Endometrial microvascular endothelial cells (primary cell): Measurements from ENCODE around the gene PAK1. TPM values are rescaled to one million over a fixed set of nuclear protein-coding genes. Genes with fewer than 3 reads are reported as not detected.

Experiments
- in situ Hi-C: cut with HindIII; loops from 2 replicates; pipeline ENCODE4 v1.10.0; 2017; ENCODE audit warnings: low sequenced_read_pairs, low pct_unique_long_range_greater_than_20kb; ENCODE audit errors: inconsistent ontology term
- total RNA-seq: library from RNA; depleted of rRNA; stranded (reverse); fragments of >200 nt; gene quantifications from one replicate; pipeline ENCODE4 v1.2.3, GENCODE V29; 2015; ENCODE audit errors: inconsistent ontology term

PAK1 gene
- total RNA-seq, 1 donor from 2014 or later, result 14.2 TPM

GRCh38 chr11:77446911-77447629 lies 26.8 kb downstream of the PAK1 start:
- in situ Hi-C loops, result loop anchor here (10.0 kb wide), 1 partner anchor 242 kb away; no protein-coding TSS in a partner anchor

- in situ Hi-C loops, result loop anchor here (10.0 kb wide), 1 partner anchor 239 kb away; no protein-coding TSS in a partner anchor
These were observed 29.6 kb downstream of the PAK1 start for GRCh38 chr11:77444261-77444660.

GRCh38 chr11:77442394-77443053 lies 31.4 kb downstream of the PAK1 start:
- in situ Hi-C loops, result loop anchor here (10.0 kb wide), 1 partner anchor 238 kb away; no protein-coding TSS in a partner anchor

GRCh38 chr11:77441426-77441825 lies 32.5 kb downstream of the PAK1 start:
- in situ Hi-C loops, result loop anchor here (10.0 kb wide), 1 partner anchor 237 kb away; no protein-coding TSS in a partner anchor

GRCh38 chr11:77440678-77441077 lies 33.2 kb downstream of the PAK1 start:
- in situ Hi-C loops, result loop anchor here (10.0 kb wide), 1 partner anchor 236 kb away; no protein-coding TSS in a partner anchor

GRCh38 chr11:77438487-77438886 lies 35.4 kb downstream of the PAK1 start:
- in situ Hi-C loops, result no loop called here

- in situ Hi-C loops, result no loop called here
These were observed 36.9 kb downstream of the PAK1 start for GRCh38 chr11:77436969-77437368.

GRCh38 chr11:77436506-77436905 lies 37.4 kb downstream of the PAK1 start:
- in situ Hi-C loops, result no loop called here

- in situ Hi-C loops, result no loop called here
These were observed 37.9 kb downstream of the PAK1 start for GRCh38 chr11:77435972-77436371.

GRCh38 chr11:77431813-77432212 lies 42.1 kb downstream of the PAK1 start:
- in situ Hi-C loops, result no loop called here

GRCh38 chr11:77428598-77428997 lies 45.3 kb downstream of the PAK1 start:
- in situ Hi-C loops, result no loop called here

GRCh38 chr11:77425346-77425745 lies 48.5 kb downstream of the PAK1 start:
- in situ Hi-C loops, result no loop called here

- in situ Hi-C loops, result no loop called here
These were observed 49.2 kb downstream of the PAK1 start for GRCh38 chr11:77424644-77425043.

GRCh38 chr11:77423624-77424023 lies 50.3 kb downstream of the PAK1 start:
- in situ Hi-C loops, result no loop called here

GRCh38 chr11:77422687-77423086 lies 51.2 kb downstream of the PAK1 start:
- in situ Hi-C loops, result no loop called here

- in situ Hi-C loops, result no loop called here
These were observed 52.7 kb downstream of the PAK1 start for GRCh38 chr11:77421041-77421723.

- in situ Hi-C loops, result no loop called here
These were observed 54.8 kb downstream of the PAK1 start for GRCh38 chr11:77418971-77419597.

GRCh38 chr11:77418155-77418970 lies 55.5 kb downstream of the PAK1 start:
- in situ Hi-C loops, result no loop called here
